Mesothelial cell of epicardium (in vitro differentiated cells): Measurements from ENCODE around the gene YBEY. TPM values are rescaled to one million over a fixed set of nuclear protein-coding genes. Genes with fewer than 3 reads are reported as not detected.

ENCODE experiments used
- DNase-seq, 2 experiments: peaks; one replicate each; pipeline ENCODE4 v3.0.0; 2021; ENCODE audit warnings: low spot score in 2 of 2; ENCODE audit not compliant: unreplicated experiment in 2 of 2
- H3K27ac Mint-ChIP-seq: 2 replicates; pipeline ENCODE4 v1.8.0; 2021; ENCODE audit warnings: mixed read lengths
- H3K27me3 Mint-ChIP-seq: 2 replicates; pipeline ENCODE4 v1.8.0; 2021; ENCODE audit warnings: low read depth, mixed read lengths
- H3K36me3 Mint-ChIP-seq: 2 replicates; pipeline ENCODE4 v1.8.0; 2021; ENCODE audit warnings: mixed read lengths
- H3K4me1 Mint-ChIP-seq: 2 replicates; pipeline ENCODE4 v1.8.0; 2021; ENCODE audit warnings: mixed read lengths
- H3K4me3 Mint-ChIP-seq: 2 replicates; pipeline ENCODE4 v1.8.0; 2021; ENCODE audit warnings: mild to moderate bottlenecking, moderate library complexity, mixed read lengths
- H3K9me3 Mint-ChIP-seq: 2 replicates; pipeline ENCODE4 v1.8.0; 2021; ENCODE audit warnings: mixed read lengths
- total RNA-seq: library from RNA; stranded (reverse); gene quantifications from 3 replicates; pipeline ENCODE4 v1.2.1, GENCODE V29; 2021
- TF ChIP-seq, protein P1 (sequence below): fragments of 200-600 bp; sonication (generic); IDR thresholded peaks from one replicate; pipeline ENCODE4 v1.5.0; 2021; ENCODE audit warnings: antibody characterized with exemption; ENCODE audit not compliant: unreplicated experiment

Gene YBEY
- total RNA-seq, 1 donor from 2014 or later: 18.4 TPM

DNA sequence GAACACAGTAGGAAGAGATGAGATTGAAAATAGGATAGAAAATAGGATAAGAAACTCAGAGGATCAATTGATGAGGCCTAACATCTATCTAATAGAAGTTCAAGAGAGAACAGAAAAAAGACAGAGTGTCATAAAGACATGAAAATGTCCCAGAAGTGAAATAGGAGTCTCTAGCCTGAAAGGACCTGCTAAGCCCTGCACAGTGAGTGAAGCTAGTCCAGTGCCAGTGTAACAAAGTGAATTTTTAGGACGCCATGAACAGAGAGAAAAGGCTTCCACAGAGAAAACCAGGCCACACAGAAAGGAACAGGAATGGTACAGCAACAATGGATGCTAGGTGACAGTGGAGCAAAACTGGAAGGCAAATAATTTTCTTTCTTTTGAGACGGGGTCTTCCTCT lies 37.3 kb upstream of the YBEY start:
- no peaks in the 10 kb centered on the region for H3K4me1 Mint-ChIP-seq
- no peak for DNase-seq
- TF ChIP-seq, protein P1, sequence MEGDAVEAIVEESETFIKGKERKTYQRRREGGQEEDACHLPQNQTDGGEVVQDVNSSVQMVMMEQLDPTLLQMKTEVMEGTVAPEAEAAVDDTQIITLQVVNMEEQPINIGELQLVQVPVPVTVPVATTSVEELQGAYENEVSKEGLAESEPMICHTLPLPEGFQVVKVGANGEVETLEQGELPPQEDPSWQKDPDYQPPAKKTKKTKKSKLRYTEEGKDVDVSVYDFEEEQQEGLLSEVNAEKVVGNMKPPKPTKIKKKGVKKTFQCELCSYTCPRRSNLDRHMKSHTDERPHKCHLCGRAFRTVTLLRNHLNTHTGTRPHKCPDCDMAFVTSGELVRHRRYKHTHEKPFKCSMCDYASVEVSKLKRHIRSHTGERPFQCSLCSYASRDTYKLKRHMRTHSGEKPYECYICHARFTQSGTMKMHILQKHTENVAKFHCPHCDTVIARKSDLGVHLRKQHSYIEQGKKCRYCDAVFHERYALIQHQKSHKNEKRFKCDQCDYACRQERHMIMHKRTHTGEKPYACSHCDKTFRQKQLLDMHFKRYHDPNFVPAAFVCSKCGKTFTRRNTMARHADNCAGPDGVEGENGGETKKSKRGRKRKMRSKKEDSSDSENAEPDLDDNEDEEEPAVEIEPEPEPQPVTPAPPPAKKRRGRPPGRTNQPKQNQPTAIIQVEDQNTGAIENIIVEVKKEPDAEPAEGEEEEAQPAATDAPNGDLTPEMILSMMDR: no peak
- no peak overlapping the region for H3K4me3 Mint-ChIP-seq
- H3K27me3 Mint-ChIP-seq: no peaks in the 10 kb centered on the region
- no peaks in the 10 kb centered on the region for H3K9me3 Mint-ChIP-seq
- H3K36me3 Mint-ChIP-seq: peaks cover 45% of the 10 kb centered on the region
- H3K27ac Mint-ChIP-seq: no peak overlapping the region

DNA sequence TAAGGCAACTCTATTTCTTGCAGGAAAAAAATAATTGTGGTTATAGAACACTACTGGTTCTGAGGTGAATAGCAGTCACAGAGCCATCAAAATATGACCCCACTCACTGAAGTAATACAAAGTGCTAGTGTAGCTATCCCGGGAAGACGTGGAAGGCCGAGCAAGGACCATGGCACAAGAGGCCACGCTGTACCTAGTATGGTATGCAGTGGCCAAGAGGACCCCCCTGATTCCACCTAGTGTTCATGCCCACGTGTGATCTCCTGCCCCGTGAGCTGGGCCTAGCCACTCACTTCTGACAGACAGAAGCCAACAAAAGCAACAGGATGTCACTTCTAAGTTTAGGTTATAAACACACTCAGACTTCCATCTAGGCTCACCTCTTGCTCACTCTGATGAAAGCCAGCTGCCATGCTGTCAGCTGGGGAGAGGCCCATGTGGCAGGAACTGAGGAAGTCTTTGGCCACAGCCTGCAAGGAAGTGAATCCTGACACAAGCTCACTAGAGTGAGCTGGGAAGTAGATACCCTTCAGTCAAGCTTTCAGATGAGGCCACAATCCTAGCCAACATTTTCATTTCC lies 35.9 kb upstream of the YBEY start:
- Mint-ChIP-seq H3K9me3 (no peaks in the 10 kb centered on the region), H3K27me3 (no peaks in the 10 kb centered on the region), H3K4me1 (no peaks in the 10 kb centered on the region), H3K4me3 (no peak overlapping the region), H3K36me3 (peaks cover 57% of the 10 kb centered on the region), H3K27ac (no peak overlapping the region)
- no peak for DNase-seq
- TF ChIP-seq, protein P1: no peak

DNA sequence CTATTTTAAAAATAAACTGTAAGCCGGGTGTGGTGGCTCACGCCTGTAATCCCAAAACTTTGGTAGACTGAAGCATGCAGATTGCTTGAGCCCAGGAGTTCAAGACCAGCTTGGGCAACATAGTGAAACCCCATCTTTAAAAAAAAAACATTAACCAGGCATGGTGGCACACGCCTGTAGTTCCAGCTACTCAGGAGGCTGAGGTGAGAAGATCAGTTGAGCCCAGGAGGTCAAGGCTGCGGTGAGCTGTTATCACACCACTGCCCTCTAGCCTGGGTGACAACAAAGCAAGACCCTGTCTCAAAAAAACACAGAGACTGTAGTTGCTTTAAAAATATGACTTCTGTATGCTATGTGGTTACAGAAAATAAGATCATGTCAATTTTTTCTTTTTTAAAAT lies 33.3 kb upstream of the YBEY start:
- Mint-ChIP-seq H3K27me3 (no peaks in the 10 kb centered on the region), H3K9me3 (no peaks in the 10 kb centered on the region), H3K27ac (no peak overlapping the region), H3K4me3 (no peak overlapping the region), H3K4me1 (no peaks in the 10 kb centered on the region), H3K36me3 (peaks cover 53% of the 10 kb centered on the region)
- no peak for DNase-seq
- TF ChIP-seq, protein P1: no peak

DNA sequence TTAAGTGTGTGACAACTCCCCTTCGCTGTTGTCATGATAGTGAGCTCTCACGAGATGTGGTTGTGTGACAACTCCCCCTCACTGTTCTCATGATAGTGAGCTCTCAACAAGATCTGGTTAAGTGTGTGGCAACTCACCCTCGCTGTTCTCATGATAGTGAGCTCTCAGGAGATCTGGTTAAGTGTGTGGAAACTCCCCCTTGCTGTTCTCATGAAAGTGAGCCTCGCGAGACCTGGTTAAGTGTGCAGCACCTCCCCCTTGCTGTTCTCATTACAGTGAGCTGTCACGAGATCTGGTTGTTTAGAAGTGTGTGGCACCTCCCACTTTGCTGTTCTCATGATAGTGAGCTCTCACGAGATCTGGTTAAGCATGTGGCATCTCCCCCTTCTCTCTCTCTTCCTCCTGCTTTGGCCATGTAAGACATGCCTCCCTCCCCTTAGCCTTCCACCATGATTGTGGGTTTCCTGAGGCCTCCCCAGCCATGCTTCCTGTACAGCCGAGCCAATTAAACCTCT lies 32.5 kb upstream of the YBEY start:
- H3K27me3 Mint-ChIP-seq: no peaks in the 10 kb centered on the region
- H3K27ac Mint-ChIP-seq: peak overlapping the region; percentile 60
- TF ChIP-seq, protein P1: no peak
- H3K4me1 Mint-ChIP-seq: no peaks in the 10 kb centered on the region
- no peaks in the 10 kb centered on the region for H3K9me3 Mint-ChIP-seq
- H3K36me3 Mint-ChIP-seq: peaks cover 55% of the 10 kb centered on the region
- H3K4me3 Mint-ChIP-seq: no peak overlapping the region
- DNase-seq: no peak

- peaks cover 54% of the 10 kb centered on the region for H3K36me3 Mint-ChIP-seq
- H3K4me3 Mint-ChIP-seq: no peak overlapping the region
- TF ChIP-seq, protein P1: no peak
- H3K27me3 Mint-ChIP-seq: no peaks in the 10 kb centered on the region
- no peaks in the 10 kb centered on the region for H3K4me1 Mint-ChIP-seq
- H3K27ac Mint-ChIP-seq: peak overlapping the region; percentile 60
- DNase-seq: no peak
- H3K9me3 Mint-ChIP-seq: no peaks in the 10 kb centered on the region
These were observed 31.8 kb upstream of the YBEY start for GRCh38 chr21:46254208-46254975.
